MM.1S (cell line): ENCODE measurements around the gene PAK1.

ENCODE experiments used
- DNase-seq: peaks from one replicate; pipeline ENCODE4 v3.0.0-alpha.2; 2015
- H2AFZ ChIP-seq: fragments of 300-600 bp; sonication (generic); 2 replicates; pipeline ENCODE4 v1.6.0; 2016; ENCODE audit warnings: antibody characterized with exemption, low read length
- H3F3A ChIP-seq: fragments of 300-600 bp; sonication (generic); 2 replicates; pipeline ENCODE4 v1.6.1; 2016; ENCODE audit warnings: mild to moderate bottlenecking, antibody characterized with exemption, low read length, moderate library complexity, mixed read lengths; ENCODE audit not compliant: insufficient read depth
- H3K27ac ChIP-seq: fragments of 300-600 bp; sonication (generic); 2 replicates; pipeline ENCODE4 v1.5.1; 2016; ENCODE audit warnings: mild to moderate bottlenecking, low read length
- H3K27me3 ChIP-seq: fragments of 300-600 bp; sonication (generic); replicated peaks from 2 replicates; pipeline ENCODE4 v1.6.0; 2016; ENCODE audit warnings: low read length; ENCODE audit not compliant: insufficient read depth
- H3K36me3 ChIP-seq: fragments of 300-600 bp; sonication (generic); replicated peaks from 2 replicates; pipeline ENCODE4 v1.6.1; 2016; ENCODE audit warnings: mild to moderate bottlenecking, low read length, mixed read lengths; ENCODE audit not compliant: insufficient read depth
- H3K4me1 ChIP-seq: fragments of 300-600 bp; sonication (generic); 2 replicates; pipeline ENCODE4 v1.6.1; 2016; ENCODE audit warnings: low read length, mixed read lengths
- H3K4me2 ChIP-seq: fragments of 300-600 bp; sonication (generic); 2 replicates; pipeline ENCODE4 v1.6.0; 2016; ENCODE audit warnings: low read depth, low read length
- H3K4me3 ChIP-seq: fragments of 300-600 bp; sonication (generic); 2 replicates; pipeline ENCODE4 v1.5.1; 2016; ENCODE audit warnings: low read length, mixed read lengths
- H3K79me2 ChIP-seq: fragments of 300-600 bp; sonication (generic); 2 replicates; pipeline ENCODE4 v1.6.1; 2016; ENCODE audit warnings: mixed run types, low read length, mixed read lengths
- H3K9ac ChIP-seq: fragments of 300-600 bp; sonication (generic); 2 replicates; pipeline ENCODE4 v1.6.1; 2016; ENCODE audit warnings: low read length, mixed read lengths
- H3K9me2 ChIP-seq: fragments of 300-600 bp; sonication (generic); replicated peaks from 2 replicates; pipeline ENCODE4 v1.6.1; 2016; ENCODE audit warnings: mild to moderate bottlenecking, low read length, mixed read lengths; ENCODE audit not compliant: insufficient read depth
- H3K9me3 ChIP-seq: fragments of 300-600 bp; sonication (generic); replicated peaks from 2 replicates; pipeline ENCODE4 v1.6.1; 2016; ENCODE audit warnings: mild to moderate bottlenecking, low read length, mixed read lengths; ENCODE audit not compliant: insufficient read depth
- H4K20me1 ChIP-seq: fragments of 300-600 bp; sonication (generic); 2 replicates; pipeline ENCODE4 v1.6.1; 2016; ENCODE audit warnings: mild to moderate bottlenecking, low read length, moderate library complexity, mixed read lengths; ENCODE audit not compliant: insufficient read depth
- EZH2 ChIP-seq: fragments of 300-600 bp; sonication (generic); optimal IDR thresholded peaks from 2 replicates; pipeline ENCODE3; 2017; ENCODE audit warnings: low read depth, mild to moderate bottlenecking, antibody characterized with exemption, low read length, mixed read lengths
- EZH2phosphoT487 ChIP-seq: fragments of 300-600 bp; sonication (generic); IDR thresholded peaks from 2 replicates; pipeline ENCODE4 v1.6.1; 2018; ENCODE audit warnings: antibody characterized with exemption, low read length
- TF ChIP-seq, protein P1 (sequence below): fragments of 300-600 bp; sonication (generic); IDR thresholded peaks from 2 replicates; pipeline ENCODE4 v1.5.1; 2016; ENCODE audit warnings: antibody characterized with exemption, low read length, mixed read lengths

The PAK1 gene

DNA sequence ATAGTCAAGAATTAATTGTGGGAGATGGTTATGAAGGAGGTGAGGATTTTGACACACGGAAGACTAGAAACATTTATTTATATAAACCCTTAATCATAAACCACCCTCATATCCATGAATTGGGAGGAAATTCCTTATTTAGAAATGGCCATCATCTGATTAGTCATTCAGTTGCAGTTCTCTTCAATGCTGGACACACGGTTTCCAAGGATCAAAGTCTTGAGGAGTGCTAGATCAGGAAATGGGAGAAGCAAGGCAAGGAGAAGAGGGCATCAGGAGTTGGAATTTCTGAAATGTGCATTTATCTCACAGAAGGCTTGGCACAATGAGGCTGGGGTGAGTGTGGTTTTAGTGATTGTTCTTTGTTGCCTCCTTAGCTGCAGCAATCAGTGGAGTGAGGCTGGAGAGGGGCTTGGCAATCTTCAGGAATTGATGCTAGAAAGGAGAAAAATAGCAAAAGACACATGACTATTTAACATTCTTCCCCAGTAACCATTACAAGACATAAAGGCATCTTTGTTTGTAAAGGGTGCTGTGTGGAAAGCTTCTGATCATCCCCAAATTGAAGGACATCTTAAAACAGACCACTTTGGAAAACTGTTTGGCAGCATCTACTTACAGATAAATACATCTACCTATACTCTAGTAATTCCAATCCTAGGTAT, 150.8 kb downstream of the PAK1 start:
- no peak overlapping the region for H2AFZ ChIP-seq
- H3K27me3 ChIP-seq: no peaks in the 10 kb centered on the region
- H3K4me3 ChIP-seq: no peak overlapping the region
- TF ChIP-seq EZH2phosphoT487 (no peak), EZH2 (no peak)
- TF ChIP-seq, protein P1, sequence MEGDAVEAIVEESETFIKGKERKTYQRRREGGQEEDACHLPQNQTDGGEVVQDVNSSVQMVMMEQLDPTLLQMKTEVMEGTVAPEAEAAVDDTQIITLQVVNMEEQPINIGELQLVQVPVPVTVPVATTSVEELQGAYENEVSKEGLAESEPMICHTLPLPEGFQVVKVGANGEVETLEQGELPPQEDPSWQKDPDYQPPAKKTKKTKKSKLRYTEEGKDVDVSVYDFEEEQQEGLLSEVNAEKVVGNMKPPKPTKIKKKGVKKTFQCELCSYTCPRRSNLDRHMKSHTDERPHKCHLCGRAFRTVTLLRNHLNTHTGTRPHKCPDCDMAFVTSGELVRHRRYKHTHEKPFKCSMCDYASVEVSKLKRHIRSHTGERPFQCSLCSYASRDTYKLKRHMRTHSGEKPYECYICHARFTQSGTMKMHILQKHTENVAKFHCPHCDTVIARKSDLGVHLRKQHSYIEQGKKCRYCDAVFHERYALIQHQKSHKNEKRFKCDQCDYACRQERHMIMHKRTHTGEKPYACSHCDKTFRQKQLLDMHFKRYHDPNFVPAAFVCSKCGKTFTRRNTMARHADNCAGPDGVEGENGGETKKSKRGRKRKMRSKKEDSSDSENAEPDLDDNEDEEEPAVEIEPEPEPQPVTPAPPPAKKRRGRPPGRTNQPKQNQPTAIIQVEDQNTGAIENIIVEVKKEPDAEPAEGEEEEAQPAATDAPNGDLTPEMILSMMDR: no peak
- no peaks in the 10 kb centered on the region for H3K4me1 ChIP-seq
- DNase-seq: no peak
- no peaks in the 10 kb centered on the region for H3K9me2 ChIP-seq
- H3K9me3 ChIP-seq: no peaks in the 10 kb centered on the region
- H3K4me2 ChIP-seq: no peak overlapping the region
- H3K27ac ChIP-seq: no peak overlapping the region
- H4K20me1 ChIP-seq: no peaks in the 10 kb centered on the region
- H3K9ac ChIP-seq: no peak overlapping the region
- no peaks in the 10 kb centered on the region for H3K79me2 ChIP-seq
- H3F3A ChIP-seq: no peaks in the 10 kb centered on the region
- no peaks in the 10 kb centered on the region for H3K36me3 ChIP-seq

DNA sequence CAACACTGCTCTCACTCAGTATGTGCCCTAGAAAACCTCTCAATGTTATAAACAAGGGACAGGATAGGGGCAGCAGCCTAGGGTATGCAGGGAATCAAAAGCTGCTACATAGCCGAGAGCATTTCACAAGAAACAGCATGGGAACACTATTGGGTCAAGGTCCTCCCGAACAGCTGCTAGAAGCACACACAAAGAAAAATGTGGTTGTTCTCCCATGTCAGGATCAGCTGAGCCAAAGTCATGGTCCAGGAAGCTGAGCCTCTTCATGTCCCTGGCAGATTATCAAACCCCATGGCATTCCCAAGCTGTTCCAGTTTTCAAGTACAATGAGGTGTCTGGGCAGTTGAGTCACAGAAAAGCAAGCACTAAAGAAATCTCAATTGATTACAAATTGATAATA, 151.4 kb downstream of the PAK1 start:
- H3K27me3 ChIP-seq: no peaks in the 10 kb centered on the region
- no peaks in the 10 kb centered on the region for H3K79me2 ChIP-seq
- no peak for DNase-seq
- H3K9ac ChIP-seq: no peak overlapping the region
- no peak overlapping the region for H3K4me3 ChIP-seq
- H3K4me1 ChIP-seq: no peaks in the 10 kb centered on the region
- H3K27ac ChIP-seq: no peak overlapping the region
- H3K4me2 ChIP-seq: no peak overlapping the region
- H2AFZ ChIP-seq: no peak overlapping the region
- H3K9me2 ChIP-seq: no peaks in the 10 kb centered on the region
- H4K20me1 ChIP-seq: no peaks in the 10 kb centered on the region
- H3K9me3 ChIP-seq: no peaks in the 10 kb centered on the region
- no peaks in the 10 kb centered on the region for H3F3A ChIP-seq
- no peaks in the 10 kb centered on the region for H3K36me3 ChIP-seq
- TF ChIP-seq, protein P1: no peak
- TF ChIP-seq EZH2phosphoT487: no peak
- TF ChIP-seq EZH2: no peak

- no peaks in the 10 kb centered on the region for H3K36me3 ChIP-seq
- H3K9ac ChIP-seq: no peak overlapping the region
- no peaks in the 10 kb centered on the region for H3K79me2 ChIP-seq
- no peaks in the 10 kb centered on the region for H3K9me2 ChIP-seq
- no peak overlapping the region for H3K27ac ChIP-seq
- no peaks in the 10 kb centered on the region for H3K9me3 ChIP-seq
- H3K4me1 ChIP-seq: no peaks in the 10 kb centered on the region
- H3K4me3 ChIP-seq: no peak overlapping the region
- no peak overlapping the region for H2AFZ ChIP-seq
- no peaks in the 10 kb centered on the region for H4K20me1 ChIP-seq
- TF ChIP-seq EZH2: no peak
- TF ChIP-seq EZH2phosphoT487: no peak
- TF ChIP-seq, protein P1: no peak
- H3F3A ChIP-seq: no peaks in the 10 kb centered on the region
- no peak for DNase-seq
- H3K27me3 ChIP-seq: no peaks in the 10 kb centered on the region
- H3K4me2 ChIP-seq: no peak overlapping the region
Measured at GRCh38 chr11:77320351-77320750, 153.5 kb downstream of the PAK1 start.
